ENCODE results near the gene MAPKAPK3. TPM values are rescaled to one million over a fixed set of nuclear protein-coding genes. Genes with fewer than 3 reads are reported as not detected.

Gene MAPKAPK3
- total and polyA plus RNA-seq, 2 of the 8 experiments (the other 6 are each of a cell fraction or from before 2014, with no cell fraction given): 65.4 to 99.8 TPM

- no peak overlapping the region; a peak in 1 of 4 replicates for H3K4me2 ChIP-seq (ENCODE audit: insufficient read depth in 1 of 2, low read depth in 2 of 2, low read length in 2 of 2)
- peaks cover 6 to 20% of the 10 kb centered on the region in 2 experiments for H4K20me1 ChIP-seq (replicated peaks in 1 of 2; ENCODE audit: control insufficient read depth in 1 of 2, insufficient read depth in 2 of 2, low read length in 2 of 2)
- no peak overlapping the region for H3K27ac ChIP-seq (ENCODE audit: low read depth, low read length)
- no peak overlapping the region for H3K23ac ChIP-seq (ENCODE audit: insufficient read length)
- FAIRE-seq (no peak), DNase-seq (ENCODE audit: low read depth in 1 of 2, low spot score in 2 of 2) (no peak)
- no peak overlapping the region; the same call in 1 of the 2 replicates for H2AK5ac ChIP-seq (ENCODE audit: low read depth, low read length)
- H3K79me1 ChIP-seq (ENCODE audit: low read depth, low read length): peaks cover 9% of the 10 kb centered on the region
- no peak overlapping the region for H3K56ac ChIP-seq (replicated peaks; ENCODE audit: insufficient read length, low read depth, low read length)
- H3K4me1 ChIP-seq (replicated peaks in 1 of 4; ENCODE audit: control insufficient read depth in 3 of 4, insufficient read depth in 4 of 4, low read length in 3 of 4): peaks cover 0 to 19% (median 10%) of the 10 kb centered on the region in 4 experiments
- no peak overlapping the region for H2AFZ ChIP-seq (ENCODE audit: low read length)
- H3K9ac ChIP-seq (replicated peaks in 1 of 4; ENCODE audit: extremely low read depth in 1 of 4, low read depth in 3 of 4, low read length in 3 of 4): no peak overlapping the region
- H3K23me2 ChIP-seq (ENCODE audit: low read depth, low read length): no peaks in the 10 kb centered on the region
- H4K5ac ChIP-seq (ENCODE audit: insufficient read length, low read depth, low read length): no peak overlapping the region
- no peak overlapping the region for H2BK20ac ChIP-seq (ENCODE audit: low read length)
- TF ChIP-seq RXRA (IDR thresholded peaks at IDR 0.05; ENCODE audit: insufficient read depth, low read depth, low read length): no peak
- TF ChIP-seq YY1 (IDR thresholded peaks at IDR 0.05; ENCODE audit: low read depth, low read length): no peak
- TF ChIP-seq RFX5 (IDR thresholded peaks at IDR 0.05; ENCODE audit: borderline replicate concordance, low read depth, low read length): no peak
- TF ChIP-seq CHD1 (IDR thresholded peaks at IDR 0.05; ENCODE audit: low read depth, low read length): no peak
- TF ChIP-seq TBP (IDR thresholded peaks at IDR 0.05; ENCODE audit: low read depth, low read length): no peak
- no peak overlapping the region for H4K8ac ChIP-seq (ENCODE audit: extremely low read depth, insufficient read depth, low read length)
- no peak overlapping the region for H3K18ac ChIP-seq (ENCODE audit: extremely low read depth, low read length)
- H2BK12ac ChIP-seq (ENCODE audit: low read depth, low read length): no peak overlapping the region
- no peaks in the 10 kb centered on the region for H3K9me3 ChIP-seq (ENCODE audit: insufficient read depth in 2 of 2, low read depth in 1 of 2, low read length in 1 of 2)
- 78% methylated on average over 6 of the region's 6 CpGs; no CpG with 5 or more reads in 1 of the 2 experiments for WGBS, 2 experiments (ENCODE audit: extremely low coverage in 1 of 2, insufficient coverage in 1 of 2, insufficient read length in 1 of 2, insufficient replicate concordance in 2 of 2, low coverage in 1 of 2, low lambda C conversion rate in 2 of 2, missing lambda C conversion rate in 1 of 2)
- H2BK120ac ChIP-seq (replicated peaks; ENCODE audit: low read depth, low read length): no peak overlapping the region
- H3K14ac ChIP-seq (ENCODE audit: insufficient read length): no peak overlapping the region
- peaks cover 0 to 3% (median 0%) of the 10 kb centered on the region in 4 experiments; a peak in 2 of 8 replicates for H3K36me3 ChIP-seq (ENCODE audit: control insufficient read depth in 2 of 4, insufficient read depth in 4 of 4, low read length in 3 of 4)
- H4K91ac ChIP-seq (replicated peaks; ENCODE audit: insufficient read length, low read length): peak overlapping the region; percentile 10
- ChIA-PET POLR2A (ENCODE audit: partially characterized antibody) (no interaction called here), CTCF (ENCODE audit: partially characterized antibody) (interaction anchor here (0.5 to 63.8 kb wide), 6 partner anchors 3 to 1018 kb away, joined by 3 to 1262 read pairs (median 438); partner anchors contain the start of genes C3orf18, CISH, DOCK3 and HEMK1)
- peak overlapping the region; percentile 88; the same call in 1 of the 2 replicates for H2BK5ac ChIP-seq (ENCODE audit: low read depth, low read length)
- H3K27me3 ChIP-seq (replicated peaks in 1 of 4; ENCODE audit: control insufficient read depth in 3 of 4, extremely low read depth in 1 of 4, insufficient read depth in 3 of 4, low read length in 3 of 4): no peaks in the 10 kb centered on the region
- H2BK15ac ChIP-seq (ENCODE audit: low read length): no peak overlapping the region
- no peak overlapping the region for H3K4me3 ChIP-seq (ENCODE audit: extremely low read depth in 1 of 4, insufficient read depth in 2 of 4, low read depth in 3 of 4, low read length in 4 of 4)
- peaks cover 0 to 36% of the 10 kb centered on the region in 2 experiments; a peak in 1 of 4 replicates for H3K79me2 ChIP-seq (ENCODE audit: control insufficient read depth in 1 of 2, insufficient read depth in 2 of 2, low read length in 2 of 2)
- no peak overlapping the region for H3K4ac ChIP-seq (replicated peaks; ENCODE audit: insufficient read length, low read depth, low read length)
Observed at GRCh38 chr3:50623840-50624474, 7.0 kb downstream of the MAPKAPK3 start.
